Aorta (tissue), 5 donors: Measurements from ENCODE around the gene MIDN. TPM values are rescaled to one million over a fixed set of nuclear protein-coding genes. Genes with fewer than 3 reads are reported as not detected.

Experiments used
- ATAC-seq: fragments of 200-7000 bp; cut with Tn5 transposase; one replicate; pipeline ENCODE4 v1.9.1; 2022; ENCODE audit warnings: moderate library complexity; ENCODE audit not compliant: low FRiP score
- DNase-seq, 2 donors: peaks; one replicate each; pipeline ENCODE4 v3.0.0-alpha.2; 2020
- H3K27ac ChIP-seq, 2 donors: one replicate each; pipeline ENCODE4 v1.5.1; 2013; ENCODE audit warnings: low read length in 2 of 2, mild to moderate bottlenecking in 2 of 2, moderate library complexity in 2 of 2, control low read depth in 1 of 2, inconsistent platforms in 1 of 2, low read depth in 1 of 2
- H3K27me3 ChIP-seq, 2 donors: one replicate each; pipeline ENCODE4 v1.6.1; 2013; ENCODE audit warnings: control low read depth in 1 of 2, low read length in 1 of 2, mild to moderate bottlenecking in 1 of 2, moderate library complexity in 1 of 2; ENCODE audit not compliant: insufficient read depth in 2 of 2, control insufficient read depth in 1 of 2
- H3K36me3 ChIP-seq, 2 donors: one replicate each; pipeline ENCODE4 v1.6.1; 2013; ENCODE audit warnings: control low read depth in 1 of 2, low read length in 1 of 2, mild to moderate bottlenecking in 1 of 2; ENCODE audit not compliant: insufficient read depth in 2 of 2, control insufficient read depth in 1 of 2
- H3K4me1 ChIP-seq, 2 donors: one replicate each; pipeline ENCODE4 v1.6.1; 2013; ENCODE audit warnings: low read length in 2 of 2, control low read depth in 1 of 2, mild to moderate bottlenecking in 1 of 2, moderate library complexity in 1 of 2; ENCODE audit not compliant: insufficient read depth in 2 of 2, control insufficient read depth in 1 of 2
- H3K4me3 ChIP-seq, 2 donors: one replicate each; pipeline ENCODE4 v1.5.1; 2013; ENCODE audit warnings: low read length in 2 of 2, control low read depth in 1 of 2, mild to moderate bottlenecking in 1 of 2
- H3K9me3 ChIP-seq: one replicate; pipeline ENCODE4 v1.6.1; 2013; ENCODE audit warnings: mild to moderate bottlenecking, low read length; ENCODE audit not compliant: control insufficient read depth
- WGBS, 2 donors: extraction: QIAGEN DNeasy Blood & Tissue Kit; methylation state at CpG; one replicate each; pipeline ENCODE4 v1.1.7; 2013; 5-methylcytosine and 5-hydroxymethylcytosine counted together
- intact Hi-C, 2 donors: fragments of 100-400 bp; cut with DNase I; formaldehyde crosslinking; loops; one replicate each; pipeline versions ENCODE4 v1.14.2 to v1.15.0; 2022
- polyA plus RNA-seq, 2 donors: library from polyadenylated mRNA; stranded (reverse); fragments of 200-250 nt; gene quantifications; one replicate each; pipeline ENCODE4 v1.2.3, GENCODE V29; 2013
- total RNA-seq, 2 donors: library from RNA; stranded (reverse); fragmentation: NEBNext Ultra II Directional; extraction: Animal tissue kit (Norgen Biotek cat#: 25700); gene quantifications; one replicate each; pipeline ENCODE4 v1.2.1, GENCODE V29; 2021
- donor health status: healthy with polysubstance abuse.
- donor health status: Bipolar disorder and iron deficiency.
- donor health status: DM: no; HTN: no; CAD: no.
- donor health status: DM: no; HTN: no; CAD: no.
- donor health status: DM: yes; HTN: yes; CAD: no.

The MIDN gene
- total and polyA plus RNA-seq, 4 donors, result 11.8 to 121 (median 69.7) TPM

- WGBS, 2 donors, result 80% methylated on average over 38 to 39 of the region's 39 CpGs
- H3K4me3 ChIP-seq, result no peak overlapping the region
- H3K9me3 ChIP-seq, result no peaks in the 10 kb centered on the region
- no peaks in the 10 kb centered on the region for H3K4me1 ChIP-seq
- intact Hi-C loops, result no loop called here
- ATAC-seq (no peak), DNase-seq (no peak)
- H3K36me3 ChIP-seq, result no peaks in the 10 kb centered on the region
- H3K27me3 ChIP-seq, result no peaks in the 10 kb centered on the region
- H3K27ac ChIP-seq, result no peak overlapping the region
These were observed 12.5 kb upstream of the MIDN start for GRCh38 chr19:1235625-1236538.

GRCh38 chr19:1236576-1236975, 11.8 kb upstream of the MIDN start:
- no peak overlapping the region for H3K27ac ChIP-seq

GRCh38 chr19:1237027-1237659, 11.2 kb upstream of the MIDN start:
- Histone ChIP-seq H3K4me1 (no peaks in the 10 kb centered on the region), H3K27me3 (no peaks in the 10 kb centered on the region), H3K9me3 (no peaks in the 10 kb centered on the region), H3K27ac (no peak overlapping the region), H3K36me3 (no peaks in the 10 kb centered on the region), H3K4me3 (peak overlapping the region; percentile 12 to 46)
- 0 to 1% methylated on average over 43 to 60 of the region's 60 CpGs for WGBS, 2 donors
- intact Hi-C loops, result no loop called here
- ATAC-seq (no peak), DNase-seq (peak in 1 of 2 donors; percentile 87)

More at GRCh38 chr19:1236576-1236975, 11.8 kb upstream of the MIDN start:
- H3K27me3 ChIP-seq, result no peaks in the 10 kb centered on the region
- no peak for ATAC-seq
- H3K4me1 ChIP-seq, result no peaks in the 10 kb centered on the region
- H3K9me3 ChIP-seq, result no peaks in the 10 kb centered on the region
- no peak for DNase-seq
- no peaks in the 10 kb centered on the region for H3K36me3 ChIP-seq
- H3K4me3 ChIP-seq, result peak overlapping the region in 1 of 2 donors; percentile 9
- 17 to 24% methylated on average over 25 to 42 of the region's 42 CpGs for WGBS, 2 donors
- intact Hi-C loops, result no loop called here

DNA sequence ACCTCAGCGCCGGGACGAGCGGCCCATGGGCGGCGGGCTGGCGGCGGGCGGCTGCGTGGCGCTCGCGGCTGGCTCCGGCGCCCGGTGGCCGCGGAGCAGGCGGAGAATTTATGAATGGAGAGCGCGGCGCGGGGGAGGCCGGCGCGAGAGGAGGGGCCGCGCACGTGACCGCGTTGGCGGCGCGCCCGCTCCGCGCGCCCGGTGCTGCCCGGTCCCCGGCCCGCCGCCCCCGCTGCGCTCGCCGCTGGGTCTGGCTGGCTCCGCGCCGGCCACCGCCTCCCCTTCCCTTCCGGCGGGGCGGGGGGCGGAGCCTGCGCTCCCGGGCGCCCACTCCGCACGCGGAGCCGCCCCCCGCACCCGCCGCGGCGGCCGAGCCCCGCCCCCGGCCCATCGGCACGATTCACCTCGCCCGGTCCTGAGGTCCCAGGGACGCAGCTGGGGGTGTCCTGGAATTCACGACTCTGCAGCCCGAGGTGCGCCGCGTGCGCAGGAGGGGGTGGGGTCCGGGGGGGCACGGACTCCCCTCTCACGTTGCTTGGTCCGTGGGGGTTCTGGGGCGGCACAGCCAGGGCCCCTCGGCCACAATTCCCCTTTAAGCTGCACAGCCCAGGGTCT, 10.5 kb upstream of the MIDN start, which contains the start of gene CBARP:
CBARP (minus strand) TSS at position 252 of the 615 bp plus-strand sequence. CDS start 1,905 bp downstream, outside the sequence.
- WGBS, 2 donors, result 1 to 2% methylated on average over 34 to 87 of the region's 87 CpGs
- no peak within 1 kb of the TSS for H3K27ac ChIP-seq
- ATAC-seq (no peak), DNase-seq (no peak)
- H3K27me3 ChIP-seq, result no peaks in the 10 kb centered on the region
- no peaks in the 10 kb centered on the region for H3K9me3 ChIP-seq
- peak within 1 kb of the TSS; percentile 12 to 46 for H3K4me3 ChIP-seq
- H3K36me3 ChIP-seq, result no peaks in the 10 kb centered on the region
- no peaks in the 10 kb centered on the region for H3K4me1 ChIP-seq
- intact Hi-C loops, result loop anchor here in 1 of 2 donors (2.0 kb wide), 1 partner anchor 17 kb away; no protein-coding TSS in a partner anchor

DNA sequence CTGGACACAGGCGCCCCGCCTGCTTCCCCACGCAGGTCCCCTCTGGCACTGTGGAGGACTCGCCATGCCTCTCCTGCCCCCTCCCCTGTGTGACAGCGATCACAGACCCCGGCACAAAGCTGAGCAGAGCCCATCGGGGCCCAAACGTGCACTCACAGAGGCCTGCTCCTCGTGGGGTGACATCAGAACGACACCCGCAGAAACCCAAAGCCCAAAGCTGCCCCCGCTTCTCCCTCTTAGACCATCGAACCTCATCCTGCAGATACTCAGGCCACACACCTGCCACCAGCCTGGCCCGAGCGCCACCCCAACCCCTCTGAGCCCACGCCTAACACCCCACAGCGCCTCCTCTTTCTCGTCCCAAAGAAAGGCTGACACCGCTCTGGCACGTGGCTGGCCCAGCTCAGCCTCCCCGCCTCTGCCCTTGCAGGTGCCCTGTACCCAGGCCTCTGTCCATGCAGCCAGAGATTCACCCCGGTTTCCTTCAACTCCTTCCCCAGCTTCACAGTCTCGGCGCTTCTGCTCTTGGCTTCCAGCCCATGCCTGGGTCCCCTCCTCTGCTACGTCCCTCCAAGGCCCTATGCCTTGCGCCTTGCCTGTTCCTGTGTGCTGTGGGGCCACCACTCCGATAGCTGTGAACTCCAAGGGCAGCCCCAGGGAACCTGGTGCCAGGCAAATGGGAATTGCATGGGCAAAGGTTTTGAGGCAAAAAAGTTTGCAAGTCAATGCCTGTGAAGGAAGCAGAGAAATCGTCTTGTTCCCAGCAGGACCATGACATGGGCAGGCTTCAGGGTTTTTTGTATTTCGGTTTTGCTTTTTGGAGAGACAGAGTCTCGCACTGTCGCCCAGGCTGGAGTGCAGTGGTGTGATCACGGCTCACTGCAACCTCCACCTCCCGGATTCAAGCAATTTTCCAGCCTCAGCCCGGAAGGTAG, 9.7 kb upstream of the MIDN start:
- H3K27ac ChIP-seq, result no peak overlapping the region
- H3K4me3 ChIP-seq, result no peak overlapping the region
- no peaks in the 10 kb centered on the region for H3K36me3 ChIP-seq
- DNase-seq, result no peak
- intact Hi-C loops, result loop anchor here in 1 of 2 donors (2.0 kb wide), 1 partner anchor 18 kb away; no protein-coding TSS in a partner anchor
- H3K4me1 ChIP-seq, result no peaks in the 10 kb centered on the region
- no peaks in the 10 kb centered on the region for H3K9me3 ChIP-seq
- ATAC-seq, result no peak
- WGBS, 2 donors, result 64 to 66% methylated on average over 32 to 34 of the region's 34 CpGs
- H3K27me3 ChIP-seq, result no peaks in the 10 kb centered on the region

DNA sequence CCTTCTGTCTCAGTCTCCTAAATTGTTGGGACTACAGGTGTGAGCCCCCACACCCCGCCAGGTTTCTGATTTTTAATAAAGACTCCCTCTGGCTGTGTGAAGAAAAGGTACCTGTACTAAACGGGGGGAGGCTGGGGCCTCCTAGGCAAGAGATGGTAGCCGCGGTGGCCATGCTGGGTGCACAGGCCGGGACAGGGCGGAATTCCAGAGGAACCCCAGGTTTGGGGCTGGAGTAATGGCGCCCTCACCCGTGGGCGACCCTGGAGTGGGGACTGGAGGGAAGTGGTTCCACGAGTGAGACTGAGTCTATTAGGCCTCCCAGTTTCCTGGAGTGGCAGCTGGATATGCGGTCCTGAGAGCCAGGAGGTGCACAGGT, 9.0 kb upstream of the MIDN start:
- ATAC-seq (peak; percentile 0), DNase-seq (no peak)
- H3K4me3 ChIP-seq, result no peak overlapping the region
- no peaks in the 10 kb centered on the region for H3K9me3 ChIP-seq
- H3K36me3 ChIP-seq, result no peaks in the 10 kb centered on the region
- WGBS, 2 donors, result 83 to 89% methylated on average over 11 of the region's 11 CpGs
- no peaks in the 10 kb centered on the region for H3K27me3 ChIP-seq
- H3K4me1 ChIP-seq, result no peaks in the 10 kb centered on the region
- intact Hi-C loops, result loop anchor here in 1 of 2 donors (2.0 kb wide), 1 partner anchor 19 kb away; no protein-coding TSS in a partner anchor
- peak overlapping the region in 1 of 2 donors; percentile 63 for H3K27ac ChIP-seq

GRCh38 chr19:1239796-1240737, 8.3 kb upstream of the MIDN start:
- intact Hi-C loops, result loop anchor here in 1 of 2 donors (2.0 kb wide), 1 partner anchor 19 kb away; no protein-coding TSS in a partner anchor
- ATAC-seq, result peak; percentile 76
- Histone ChIP-seq H3K4me3 (no peak overlapping the region), H3K27me3 (no peaks in the 10 kb centered on the region), H3K4me1 (no peaks in the 10 kb centered on the region), H3K36me3 (no peaks in the 10 kb centered on the region), H3K27ac (peak overlapping the region; percentile 63 to 64), H3K9me3 (no peaks in the 10 kb centered on the region)
- 12 to 19% methylated on average over 50 to 84 of the region's 84 CpGs for WGBS, 2 donors
- peak; percentile 91 to 97 for DNase-seq
